Liver (tissue), 9 donors: Measurements from ENCODE around the gene NFATC2. TPM values are rescaled to one million over a fixed set of nuclear protein-coding genes. Genes with fewer than 3 reads are reported as not detected.

Experiments used
- DNase-seq: peaks from one replicate; pipeline ENCODE4 v3.0.0-alpha.2; 2017; ENCODE audit warnings: low spot score
- H3K27ac ChIP-seq, 2 donors: one replicate each; pipeline ENCODE4 v1.7.0; 2013; ENCODE audit warnings: inconsistent platforms in 2 of 2, low read length in 2 of 2, control low read depth in 1 of 2, low read depth in 1 of 2, mild to moderate bottlenecking in 1 of 2
- H3K27me3 ChIP-seq, 4 donors: one replicate each; pipeline versions ENCODE4 v1.6.1 to v1.7.0; 2013; ENCODE audit warnings: low read length in 3 of 4, inconsistent platforms in 1 of 4, mild to moderate bottlenecking in 1 of 4, moderate library complexity in 1 of 4; ENCODE audit not compliant: control insufficient read depth in 4 of 4, insufficient read depth in 4 of 4
- H3K36me3 ChIP-seq, 4 donors: one replicate each; pipeline versions ENCODE4 v1.6.1 to v1.7.0; 2013; ENCODE audit warnings: low read length in 3 of 4, mild to moderate bottlenecking in 3 of 4, low read depth in 1 of 4, moderate library complexity in 1 of 4; ENCODE audit not compliant: control insufficient read depth in 4 of 4, insufficient read depth in 3 of 4
- H3K4me1 ChIP-seq, 4 donors: one replicate each; pipeline versions ENCODE4 v1.6.1 to v1.7.0; 2013; ENCODE audit warnings: low read length in 3 of 4, mild to moderate bottlenecking in 3 of 4, moderate library complexity in 1 of 4; ENCODE audit not compliant: control insufficient read depth in 4 of 4, insufficient read depth in 4 of 4
- H3K4me3 ChIP-seq, 3 donors: one replicate each; pipeline versions ENCODE4 v1.6.1 to v1.7.0; 2013; ENCODE audit warnings: low read length in 3 of 3, control low read depth in 1 of 3, low read depth in 1 of 3, mild to moderate bottlenecking in 1 of 3
- H3K9ac ChIP-seq, 2 donors: one replicate each; pipeline ENCODE4 v1.7.0; 2013; ENCODE audit warnings: low read length in 2 of 2, mild to moderate bottlenecking in 2 of 2, moderate library complexity in 2 of 2, control low read depth in 1 of 2, low read depth in 1 of 2
- H3K9me3 ChIP-seq, 4 donors: one replicate each; pipeline versions ENCODE4 v1.6.1 to v1.7.0; 2013; ENCODE audit warnings: low read length in 3 of 4; ENCODE audit not compliant: control insufficient read depth in 4 of 4
- EGR1 ChIP-seq, 2 donors: IDR thresholded peaks; 2 replicates each; pipeline ENCODE4 v1.6.1; 2016 to 2018; ENCODE audit warnings: antibody characterized with exemption in 2 of 2, low read depth in 2 of 2
- FOXA1 ChIP-seq: IDR thresholded peaks from 2 replicates; pipeline ENCODE4 v1.6.1; 2016; ENCODE audit warnings: antibody characterized with exemption
- FOXA2 ChIP-seq: IDR thresholded peaks from 2 replicates; pipeline ENCODE4 v1.6.1; 2016; ENCODE audit warnings: antibody characterized with exemption
- GABPA ChIP-seq, 2 donors: IDR thresholded peaks in 1 of 2; conservative IDR thresholded peaks in 1 of 2; 2 replicates each; pipeline ENCODE4 v1.6.1; 2016; ENCODE audit warnings: antibody characterized with exemption in 2 of 2, mild to moderate bottlenecking in 1 of 2, moderate library complexity in 1 of 2
- HNF4A ChIP-seq, 2 donors: conservative IDR thresholded peaks; 2 replicates each; pipeline ENCODE4 v1.6.1; 2016; ENCODE audit warnings: antibody characterized with exemption in 2 of 2, mild to moderate bottlenecking in 2 of 2
- HNF4G ChIP-seq: IDR thresholded peaks from 2 replicates; pipeline ENCODE4 v1.6.1; 2016; ENCODE audit warnings: antibody characterized with exemption
- JUND ChIP-seq, 2 donors: IDR thresholded peaks; 2 replicates each; pipeline ENCODE4 v1.6.1; 2016; ENCODE audit warnings: antibody characterized with exemption in 2 of 2
- NR2F2 ChIP-seq: IDR thresholded peaks from 2 replicates; pipeline ENCODE4 v1.6.1; 2016; ENCODE audit warnings: antibody characterized with exemption
- RAD21 ChIP-seq, 2 donors: IDR thresholded peaks; 2 replicates each; pipeline ENCODE4 v1.6.1; 2016; ENCODE audit warnings: antibody characterized with exemption in 2 of 2, mild to moderate bottlenecking in 2 of 2
- RXRA ChIP-seq, 2 donors: IDR thresholded peaks; 2 replicates each; pipeline ENCODE4 v1.6.1; 2017 to 2018; ENCODE audit warnings: antibody characterized with exemption in 2 of 2, mild to moderate bottlenecking in 1 of 2
- SP1 ChIP-seq: IDR thresholded peaks from 2 replicates; pipeline ENCODE4 v1.6.1; 2018; ENCODE audit warnings: antibody characterized with exemption, mild to moderate bottlenecking
- TAF1 ChIP-seq: conservative IDR thresholded peaks from 2 replicates; pipeline ENCODE4 v1.6.1; 2016; ENCODE audit warnings: antibody characterized with exemption, mild to moderate bottlenecking
- YY1 ChIP-seq: IDR thresholded peaks from 2 replicates; pipeline ENCODE4 v1.6.1; 2016; ENCODE audit warnings: antibody characterized with exemption, mild to moderate bottlenecking
- WGBS: extraction: QIAGEN DNeasy Blood & Tissue Kit; methylation state at CpG from one replicate; pipeline ENCODE4 v1.1.7; 2013; 5-methylcytosine and 5-hydroxymethylcytosine counted together
- polyA plus RNA-seq, 2 donors: library from polyadenylated mRNA; stranded (reverse) in 1 of 2; unstranded in 1 of 2; fragments of 200-250 nt in 1 of 2; fragments of >200 nt in 1 of 2; fragmentation: Nextera tagmentation in 1 of 2; extraction: Ambion mirVana in 1 of 2; gene quantifications; one replicate each; pipeline versions ENCODE4 v1.2.1 to v1.2.3, GENCODE V29; 2013 to 2015
- total RNA-seq, 2 donors: library from RNA; depleted of rRNA; stranded (reverse); fragments of >200 nt; gene quantifications; one replicate each; pipeline ENCODE4 v1.2.3, GENCODE V29; 2014
- TF ChIP-seq, protein P1 (sequence below): IDR thresholded peaks from 2 replicates; pipeline ENCODE4 v1.6.1; 2016; ENCODE audit warnings: antibody characterized with exemption
- TF ChIP-seq, protein P2 (sequence below): IDR thresholded peaks from 2 replicates; pipeline ENCODE4 v1.6.1; 2016; ENCODE audit warnings: antibody characterized with exemption, mild to moderate bottlenecking
- TF ChIP-seq, protein P3 (sequence below): IDR thresholded peaks from 2 replicates; pipeline ENCODE4 v1.6.1; 2016; ENCODE audit warnings: antibody characterized with exemption
- TF ChIP-seq, protein P4 (sequence below): IDR thresholded peaks from 2 replicates; pipeline ENCODE4 v1.6.1; 2016; ENCODE audit warnings: antibody characterized with exemption
- TF ChIP-seq, protein P5 (sequence below): fragments of 150-350 bp; IDR thresholded peaks from 2 replicates; pipeline ENCODE4 v1.5.1; 2017; ENCODE audit warnings: improper control_type of control experiment, low read depth, low read length; ENCODE audit not compliant: missing input control
- donor health status: healthy.
- donor health status: healthy.
- donor health status: healthy.
- donor health status: healthy.
- donor health status: healthy.

Gene NFATC2
- total and polyA plus RNA-seq, 4 donors = 1.2 to 6.7 (median 2.6) TPM

DNA sequence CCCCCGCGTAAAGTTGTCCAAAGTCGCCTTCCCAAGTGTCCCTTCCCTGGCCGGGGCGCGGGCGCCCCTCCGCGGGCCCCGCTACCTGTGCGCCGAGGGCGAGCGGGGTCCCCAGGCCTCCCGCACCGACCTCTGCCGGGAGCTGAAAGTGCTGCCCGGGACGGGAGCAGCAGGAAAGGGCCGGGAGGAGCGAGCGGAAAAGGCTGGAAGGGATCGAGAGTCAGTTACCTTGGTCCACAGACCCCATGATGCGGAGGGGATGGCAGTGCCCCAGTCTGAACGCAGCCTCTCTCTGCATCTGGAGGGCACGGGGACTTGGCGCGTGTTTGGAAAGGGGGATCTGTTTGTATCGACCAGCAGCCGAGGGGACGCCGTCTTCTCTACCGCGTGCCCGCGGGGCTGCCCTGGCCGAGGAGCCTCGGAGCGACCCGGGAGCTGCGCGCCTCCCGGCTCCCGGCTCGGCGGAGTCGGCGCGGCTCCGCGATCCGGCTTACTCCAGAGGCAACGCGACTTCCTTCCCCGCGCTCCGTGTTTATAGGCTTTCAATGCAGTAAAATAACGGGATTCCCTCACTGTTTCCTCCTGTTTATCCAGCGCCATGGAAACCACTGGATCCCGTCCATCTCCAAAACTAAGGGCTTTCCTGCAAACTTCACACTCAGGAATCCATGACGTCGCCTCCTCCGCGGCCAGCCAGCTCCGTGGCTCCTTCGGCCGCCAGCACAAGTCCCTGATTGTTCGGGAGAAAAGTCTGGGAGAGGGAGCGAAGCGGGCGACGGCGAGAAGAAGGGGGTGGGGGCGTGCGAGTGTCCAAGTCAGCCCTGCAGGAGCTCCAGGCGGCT lies 20.0 kb upstream of the NFATC2 start:
- DNase-seq = peak; percentile 39
- TF ChIP-seq TAF1 = no peak
- TF ChIP-seq GABPA (IDR thresholded peaks at IDR 0.05 in 1 of 2, conservative IDR thresholded peaks at IDR 0.05 in 1 of 2) = no peak
- TF ChIP-seq NR2F2 = no peak
- TF ChIP-seq JUND (IDR thresholded peaks at IDR 0.05) = no peak
- no peak for TF ChIP-seq SP1
- TF ChIP-seq RAD21 (IDR thresholded peaks at IDR 0.05) = no peak
- TF ChIP-seq FOXA1 = no peak
- TF ChIP-seq FOXA2 = no peak
- TF ChIP-seq, protein P1, sequence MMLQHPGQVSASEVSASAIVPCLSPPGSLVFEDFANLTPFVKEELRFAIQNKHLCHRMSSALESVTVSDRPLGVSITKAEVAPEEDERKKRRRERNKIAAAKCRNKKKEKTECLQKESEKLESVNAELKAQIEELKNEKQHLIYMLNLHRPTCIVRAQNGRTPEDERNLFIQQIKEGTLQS = no peak
- TF ChIP-seq RXRA (IDR thresholded peaks at IDR 0.05) = no peak
- TF ChIP-seq, protein P2, sequence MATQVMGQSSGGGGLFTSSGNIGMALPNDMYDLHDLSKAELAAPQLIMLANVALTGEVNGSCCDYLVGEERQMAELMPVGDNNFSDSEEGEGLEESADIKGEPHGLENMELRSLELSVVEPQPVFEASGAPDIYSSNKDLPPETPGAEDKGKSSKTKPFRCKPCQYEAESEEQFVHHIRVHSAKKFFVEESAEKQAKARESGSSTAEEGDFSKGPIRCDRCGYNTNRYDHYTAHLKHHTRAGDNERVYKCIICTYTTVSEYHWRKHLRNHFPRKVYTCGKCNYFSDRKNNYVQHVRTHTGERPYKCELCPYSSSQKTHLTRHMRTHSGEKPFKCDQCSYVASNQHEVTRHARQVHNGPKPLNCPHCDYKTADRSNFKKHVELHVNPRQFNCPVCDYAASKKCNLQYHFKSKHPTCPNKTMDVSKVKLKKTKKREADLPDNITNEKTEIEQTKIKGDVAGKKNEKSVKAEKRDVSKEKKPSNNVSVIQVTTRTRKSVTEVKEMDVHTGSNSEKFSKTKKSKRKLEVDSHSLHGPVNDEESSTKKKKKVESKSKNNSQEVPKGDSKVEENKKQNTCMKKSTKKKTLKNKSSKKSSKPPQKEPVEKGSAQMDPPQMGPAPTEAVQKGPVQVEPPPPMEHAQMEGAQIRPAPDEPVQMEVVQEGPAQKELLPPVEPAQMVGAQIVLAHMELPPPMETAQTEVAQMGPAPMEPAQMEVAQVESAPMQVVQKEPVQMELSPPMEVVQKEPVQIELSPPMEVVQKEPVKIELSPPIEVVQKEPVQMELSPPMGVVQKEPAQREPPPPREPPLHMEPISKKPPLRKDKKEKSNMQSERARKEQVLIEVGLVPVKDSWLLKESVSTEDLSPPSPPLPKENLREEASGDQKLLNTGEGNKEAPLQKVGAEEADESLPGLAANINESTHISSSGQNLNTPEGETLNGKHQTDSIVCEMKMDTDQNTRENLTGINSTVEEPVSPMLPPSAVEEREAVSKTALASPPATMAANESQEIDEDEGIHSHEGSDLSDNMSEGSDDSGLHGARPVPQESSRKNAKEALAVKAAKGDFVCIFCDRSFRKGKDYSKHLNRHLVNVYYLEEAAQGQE = no peak
- no peak for TF ChIP-seq HNF4G
- no peak for TF ChIP-seq EGR1 (IDR thresholded peaks at IDR 0.05; ENCODE audit: low read depth in 2 of 2)
- TF ChIP-seq, protein P3, sequence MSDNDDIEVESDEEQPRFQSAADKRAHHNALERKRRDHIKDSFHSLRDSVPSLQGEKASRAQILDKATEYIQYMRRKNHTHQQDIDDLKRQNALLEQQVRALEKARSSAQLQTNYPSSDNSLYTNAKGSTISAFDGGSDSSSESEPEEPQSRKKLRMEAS = no peak
- no peak for TF ChIP-seq YY1
- no peak for TF ChIP-seq HNF4A (conservative IDR thresholded peaks at IDR 0.05)
- TF ChIP-seq, protein P4, sequence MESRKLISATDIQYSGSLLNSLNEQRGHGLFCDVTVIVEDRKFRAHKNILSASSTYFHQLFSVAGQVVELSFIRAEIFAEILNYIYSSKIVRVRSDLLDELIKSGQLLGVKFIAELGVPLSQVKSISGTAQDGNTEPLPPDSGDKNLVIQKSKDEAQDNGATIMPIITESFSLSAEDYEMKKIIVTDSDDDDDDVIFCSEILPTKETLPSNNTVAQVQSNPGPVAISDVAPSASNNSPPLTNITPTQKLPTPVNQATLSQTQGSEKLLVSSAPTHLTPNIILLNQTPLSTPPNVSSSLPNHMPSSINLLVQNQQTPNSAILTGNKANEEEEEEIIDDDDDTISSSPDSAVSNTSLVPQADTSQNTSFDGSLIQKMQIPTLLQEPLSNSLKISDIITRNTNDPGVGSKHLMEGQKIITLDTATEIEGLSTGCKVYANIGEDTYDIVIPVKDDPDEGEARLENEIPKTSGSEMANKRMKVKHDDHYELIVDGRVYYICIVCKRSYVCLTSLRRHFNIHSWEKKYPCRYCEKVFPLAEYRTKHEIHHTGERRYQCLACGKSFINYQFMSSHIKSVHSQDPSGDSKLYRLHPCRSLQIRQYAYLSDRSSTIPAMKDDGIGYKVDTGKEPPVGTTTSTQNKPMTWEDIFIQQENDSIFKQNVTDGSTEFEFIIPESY = no peak
- TF ChIP-seq, protein P5, sequence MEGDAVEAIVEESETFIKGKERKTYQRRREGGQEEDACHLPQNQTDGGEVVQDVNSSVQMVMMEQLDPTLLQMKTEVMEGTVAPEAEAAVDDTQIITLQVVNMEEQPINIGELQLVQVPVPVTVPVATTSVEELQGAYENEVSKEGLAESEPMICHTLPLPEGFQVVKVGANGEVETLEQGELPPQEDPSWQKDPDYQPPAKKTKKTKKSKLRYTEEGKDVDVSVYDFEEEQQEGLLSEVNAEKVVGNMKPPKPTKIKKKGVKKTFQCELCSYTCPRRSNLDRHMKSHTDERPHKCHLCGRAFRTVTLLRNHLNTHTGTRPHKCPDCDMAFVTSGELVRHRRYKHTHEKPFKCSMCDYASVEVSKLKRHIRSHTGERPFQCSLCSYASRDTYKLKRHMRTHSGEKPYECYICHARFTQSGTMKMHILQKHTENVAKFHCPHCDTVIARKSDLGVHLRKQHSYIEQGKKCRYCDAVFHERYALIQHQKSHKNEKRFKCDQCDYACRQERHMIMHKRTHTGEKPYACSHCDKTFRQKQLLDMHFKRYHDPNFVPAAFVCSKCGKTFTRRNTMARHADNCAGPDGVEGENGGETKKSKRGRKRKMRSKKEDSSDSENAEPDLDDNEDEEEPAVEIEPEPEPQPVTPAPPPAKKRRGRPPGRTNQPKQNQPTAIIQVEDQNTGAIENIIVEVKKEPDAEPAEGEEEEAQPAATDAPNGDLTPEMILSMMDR = no peak
- Histone ChIP-seq H3K27me3 (peaks cover 0 to 3% (median under 1%) of the 10 kb centered on the region in 4 donors), H3K9me3 (no peaks in the 10 kb centered on the region), H3K27ac (peak overlapping the region; percentile 61 to 75), H3K4me1 (peaks cover 4 to 33% (median 28%) of the 10 kb centered on the region in 4 donors), H3K36me3 (no peaks in the 10 kb centered on the region), H3K9ac (no peak overlapping the region), H3K4me3 (peak overlapping the region; percentile 35 to 49 (median 40))
- WGBS = 2% methylated on average over 76 of the region's 76 CpGs
